Muscle of back (tissue), 11 donors: ENCODE data around the gene ASS1. TPM values are rescaled to one million over a fixed set of nuclear protein-coding genes. Genes with fewer than 3 reads are reported as not detected.
A peak's percentile ranks its signal among the peaks of the same experiment; 100 is the strongest.
"Not testable (repeated sequence)": the region's sequence is repeated elsewhere in the genome, so short reads cannot be mapped to it uniquely, and the experiment has no call there.

ENCODE experiments used
- DNase-seq, 3 donors: peaks; one replicate each; pipeline versions ENCODE4 v3.0.0 to v3.0.0-alpha.2; 2013
- polyA plus RNA-seq, 10 donors: library from polyadenylated mRNA; unstranded; fragments of 120-200 nt; gene quantifications; one replicate each; pipeline ENCODE4 v1.2.1, GENCODE V29; 2013; ENCODE audit not compliant: insufficient read length in 10 of 10

ASS1 gene
- polyA plus RNA-seq, 10 donors: 44.9 to 88.4 (median 58.4) TPM

DNA sequence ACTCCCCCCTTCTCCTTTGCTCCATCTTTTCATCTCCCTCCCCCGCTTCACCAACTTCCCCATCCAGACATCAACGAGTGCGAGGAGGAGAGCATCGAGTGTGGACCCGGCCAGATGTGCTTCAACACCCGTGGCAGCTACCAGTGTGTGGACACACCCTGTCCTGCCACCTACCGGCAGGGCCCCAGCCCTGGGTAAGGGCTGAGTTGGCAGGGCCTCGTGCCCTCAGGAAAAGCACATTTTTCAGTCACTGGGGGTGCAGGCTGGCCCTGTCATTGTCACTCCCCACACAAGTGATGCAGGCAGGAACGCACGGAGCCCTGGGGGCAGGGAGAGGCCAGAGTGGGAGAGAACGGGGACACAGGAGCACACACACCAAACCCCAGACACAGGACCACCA is 12.4 kb upstream of the ASS1 start:
- DNase-seq: no peak

DNA sequence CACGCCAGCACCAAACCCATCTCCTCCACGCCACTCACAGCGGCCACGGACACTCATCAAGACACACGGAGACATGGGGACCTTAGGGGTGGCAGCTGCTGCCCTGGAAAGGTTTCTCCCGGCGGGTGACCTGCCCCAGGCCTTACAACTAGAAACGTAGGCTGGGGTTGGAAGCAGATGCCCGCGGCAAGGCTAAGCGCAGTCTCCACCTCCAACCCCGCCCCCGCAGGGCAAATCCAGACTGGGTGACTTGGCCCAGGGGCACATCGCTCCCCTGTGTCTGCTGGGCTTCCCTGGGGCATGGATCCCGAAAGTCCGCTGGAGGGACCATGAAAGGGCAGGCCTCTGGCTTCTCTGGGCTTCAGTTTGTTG is 12.0 kb upstream of the ASS1 start:
- DNase-seq: no peak

DNA sequence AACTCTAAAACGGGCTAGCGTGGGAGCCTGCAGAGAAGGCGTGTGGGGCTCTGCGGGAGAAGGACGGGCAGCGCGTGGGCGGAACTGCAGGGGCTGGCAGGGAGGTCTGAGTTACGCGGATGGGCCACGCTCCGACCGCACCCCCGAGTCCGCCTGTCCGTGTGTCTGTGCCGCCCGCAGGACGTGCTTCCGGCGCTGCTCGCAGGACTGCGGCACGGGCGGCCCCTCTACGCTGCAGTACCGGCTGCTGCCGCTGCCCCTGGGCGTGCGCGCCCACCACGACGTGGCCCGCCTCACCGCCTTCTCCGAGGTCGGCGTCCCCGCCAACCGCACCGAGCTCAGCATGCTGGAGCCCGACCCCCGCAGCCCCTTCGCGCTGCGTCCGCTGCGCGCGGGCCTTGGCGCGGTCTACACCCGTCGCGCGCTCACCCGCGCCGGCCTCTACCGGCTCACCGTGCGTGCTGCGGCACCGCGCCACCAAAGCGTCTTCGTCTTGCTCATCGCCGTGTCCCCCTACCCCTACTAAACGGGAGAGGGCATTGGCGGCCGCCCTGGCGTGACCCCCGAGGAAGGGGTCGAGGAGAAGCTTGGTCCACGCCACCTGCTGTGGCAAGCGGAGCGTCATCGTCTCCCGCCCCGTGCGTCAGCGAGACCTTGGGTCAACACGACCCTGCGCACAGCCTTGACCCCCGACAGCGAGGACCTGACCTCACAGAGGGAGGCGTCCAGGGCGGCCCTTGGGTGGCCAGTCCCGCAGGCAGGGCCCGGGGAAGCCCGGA is 11.4 kb upstream of the ASS1 start:
- DNase-seq: peak in 2 of 3 donors; percentile 43 to 82

DNA sequence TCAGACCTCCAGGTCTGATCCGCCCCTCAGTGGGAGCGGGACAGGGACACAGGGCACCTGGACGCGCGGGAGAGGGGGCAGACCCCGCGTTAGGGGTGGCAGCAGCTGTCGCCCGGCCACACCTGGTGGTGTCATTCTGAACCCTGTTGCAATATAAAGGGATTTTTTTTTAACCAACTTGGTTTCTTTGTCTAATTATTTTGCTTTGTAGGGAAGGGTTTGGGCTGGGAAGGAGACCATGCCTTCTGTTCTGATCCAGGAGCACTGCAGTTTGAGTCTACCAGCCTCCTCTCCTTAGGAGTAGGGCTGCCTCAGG is 10.9 kb upstream of the ASS1 start:
- DNase-seq: no peak

DNA sequence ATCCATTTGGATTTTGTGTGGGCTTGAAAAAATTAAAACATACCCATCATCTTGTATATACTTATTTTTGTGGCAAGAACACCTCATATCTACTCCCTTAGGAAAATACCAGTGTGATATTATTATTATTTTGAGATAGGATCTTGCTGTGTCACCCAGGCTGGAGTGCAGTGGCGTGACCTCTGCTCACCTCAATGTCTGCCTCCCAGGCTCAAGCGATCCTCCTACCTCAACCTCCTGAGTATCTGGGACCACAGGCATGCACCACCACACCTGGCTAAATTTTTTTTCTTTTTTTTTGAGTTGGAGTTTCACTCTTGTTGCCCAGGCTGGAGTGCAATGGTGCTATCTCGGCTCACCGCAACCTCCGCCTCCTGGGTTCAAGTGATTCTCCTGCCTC is 10.1 kb upstream of the ASS1 start:
- DNase-seq: not testable (repeated sequence)

DNA sequence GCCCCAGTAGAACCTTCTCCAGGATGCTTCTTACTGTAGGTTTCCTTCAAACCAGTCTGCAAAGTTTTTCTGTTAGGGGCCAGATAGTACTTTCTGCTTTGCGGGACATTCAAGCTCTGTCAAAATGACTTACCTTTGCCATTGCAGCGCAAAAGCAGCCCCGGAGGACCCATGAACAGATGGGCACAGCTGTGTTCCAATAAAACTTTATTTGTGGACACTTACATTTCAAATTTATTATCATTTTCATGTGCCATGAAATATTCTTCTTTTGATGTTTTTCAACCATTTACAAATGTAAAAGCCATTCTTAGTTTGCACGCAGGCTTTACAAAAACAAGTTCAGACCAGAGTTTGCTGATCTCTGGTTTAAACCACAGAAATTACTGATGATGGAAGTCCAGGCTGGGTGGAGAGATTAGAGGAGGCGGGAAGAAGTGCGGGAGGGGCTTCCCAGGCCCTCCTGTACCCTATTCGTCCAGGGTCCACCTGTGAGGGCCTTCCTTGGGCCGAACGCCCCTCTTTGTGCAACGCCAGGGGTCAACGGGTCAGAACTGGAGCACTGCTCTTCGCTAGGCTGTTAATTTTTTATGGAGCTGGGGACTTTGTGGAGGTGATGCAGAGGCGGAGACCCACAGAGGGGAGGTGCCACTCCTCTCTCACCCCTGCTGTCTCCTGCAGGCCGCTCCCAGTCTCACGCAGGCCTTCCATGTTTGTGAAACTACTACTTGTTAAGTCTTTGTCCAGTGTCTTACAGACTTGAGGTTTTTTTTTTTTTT is 7.6 kb upstream of the ASS1 start:
- no peak for DNase-seq

DNA sequence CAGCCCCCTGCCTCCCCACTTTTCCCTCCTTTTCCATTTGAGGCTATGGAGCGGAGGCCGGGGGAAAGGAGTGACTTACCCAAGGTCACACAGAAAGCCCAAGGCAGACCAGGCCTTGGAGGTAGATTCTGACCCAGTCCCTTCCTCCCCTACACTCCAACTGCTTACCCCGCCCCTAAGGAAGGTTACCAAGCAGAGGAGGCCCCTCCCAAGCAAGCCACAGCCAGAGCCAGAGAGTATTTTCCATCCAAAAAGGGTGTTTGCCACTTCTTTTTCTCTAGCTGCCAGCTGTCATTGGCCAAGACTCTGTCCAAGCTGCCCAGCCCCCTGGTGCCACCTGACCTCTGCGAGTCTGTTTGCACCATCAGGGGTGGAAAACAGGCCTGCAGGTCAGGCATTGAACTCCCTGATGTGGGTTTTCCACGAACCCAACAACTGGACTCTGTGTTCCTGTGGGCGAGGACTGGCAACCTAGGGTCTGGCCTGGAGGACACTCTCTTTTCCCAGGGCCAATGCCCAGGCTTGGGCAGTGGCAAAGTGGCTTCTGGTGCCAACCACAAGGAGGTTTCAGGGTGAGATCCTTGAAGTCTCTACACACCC is 6.3 kb upstream of the ASS1 start:
- DNase-seq: no peak

DNA sequence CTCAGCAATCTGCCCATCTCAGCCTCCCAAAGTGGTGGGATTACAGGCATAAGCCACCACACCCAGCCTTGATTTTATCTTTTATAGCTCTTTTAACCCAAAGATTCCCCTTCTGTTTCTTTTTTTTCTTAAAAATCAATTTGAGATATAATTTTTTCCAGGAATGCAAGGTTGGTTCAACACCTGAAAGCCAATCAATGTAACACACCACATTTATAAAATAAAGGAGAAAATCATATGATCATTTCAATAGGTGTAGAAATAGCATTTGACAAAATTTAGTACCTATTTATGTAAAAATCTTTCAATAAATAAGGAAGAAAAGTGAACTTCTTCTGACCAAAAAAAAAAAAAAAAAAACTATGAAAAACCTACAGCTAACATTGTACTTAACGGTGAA is 3.7 kb upstream of the ASS1 start:
- no peak for DNase-seq

DNA sequence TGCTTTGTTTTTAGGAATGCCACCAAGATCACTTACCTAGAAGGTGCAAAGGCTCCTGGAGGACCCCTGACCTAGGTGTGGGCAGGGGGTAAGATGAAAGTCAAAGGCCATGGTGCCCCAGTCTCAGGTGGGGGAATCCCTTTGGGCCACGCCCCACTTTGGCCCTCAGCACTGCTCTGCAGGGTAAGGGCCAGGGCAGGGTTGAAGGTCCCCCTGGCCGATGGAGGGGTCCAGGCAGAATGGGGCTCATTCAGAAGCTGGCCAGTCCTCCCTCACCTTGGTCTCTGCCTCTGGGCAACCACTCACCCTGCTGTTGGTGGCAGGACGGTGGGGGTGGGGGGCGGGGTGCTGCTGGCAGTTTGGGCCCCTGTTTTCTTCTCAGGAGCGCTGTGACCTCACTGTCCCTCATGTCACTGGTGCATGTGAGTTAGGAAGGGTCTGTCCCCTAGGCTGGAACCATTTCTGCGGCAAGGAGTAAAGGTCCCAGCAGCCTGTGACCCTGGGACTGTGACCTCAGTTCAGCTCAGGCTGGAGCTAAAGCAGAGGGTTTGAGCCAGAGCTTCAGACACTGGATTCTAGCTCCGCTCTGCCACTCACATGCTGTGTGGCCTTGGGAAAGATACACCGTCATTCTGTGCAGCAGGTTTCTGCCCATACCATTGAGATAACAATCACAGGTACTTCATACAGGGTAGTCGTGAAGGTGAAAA is 1.9 kb upstream of the ASS1 start:
- DNase-seq: no peak

DNA sequence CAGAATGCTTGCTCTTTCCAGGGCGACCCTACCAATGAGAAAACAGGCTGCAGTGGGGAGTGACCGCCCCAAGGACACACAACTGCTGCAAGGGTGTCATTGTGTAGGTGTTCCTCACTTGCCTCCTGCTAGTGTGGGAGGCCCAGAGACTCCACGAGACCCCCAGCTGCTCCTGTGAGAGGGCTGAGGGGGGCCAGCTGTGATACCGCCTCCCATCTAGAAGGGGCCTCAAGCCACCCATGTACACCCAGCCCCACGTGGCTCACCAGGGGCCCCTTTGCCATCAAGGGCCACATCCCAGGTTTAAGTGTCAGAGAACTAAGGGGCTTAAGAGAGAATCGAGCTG is 1.3 kb upstream of the ASS1 start:
- DNase-seq: no peak

DNA sequence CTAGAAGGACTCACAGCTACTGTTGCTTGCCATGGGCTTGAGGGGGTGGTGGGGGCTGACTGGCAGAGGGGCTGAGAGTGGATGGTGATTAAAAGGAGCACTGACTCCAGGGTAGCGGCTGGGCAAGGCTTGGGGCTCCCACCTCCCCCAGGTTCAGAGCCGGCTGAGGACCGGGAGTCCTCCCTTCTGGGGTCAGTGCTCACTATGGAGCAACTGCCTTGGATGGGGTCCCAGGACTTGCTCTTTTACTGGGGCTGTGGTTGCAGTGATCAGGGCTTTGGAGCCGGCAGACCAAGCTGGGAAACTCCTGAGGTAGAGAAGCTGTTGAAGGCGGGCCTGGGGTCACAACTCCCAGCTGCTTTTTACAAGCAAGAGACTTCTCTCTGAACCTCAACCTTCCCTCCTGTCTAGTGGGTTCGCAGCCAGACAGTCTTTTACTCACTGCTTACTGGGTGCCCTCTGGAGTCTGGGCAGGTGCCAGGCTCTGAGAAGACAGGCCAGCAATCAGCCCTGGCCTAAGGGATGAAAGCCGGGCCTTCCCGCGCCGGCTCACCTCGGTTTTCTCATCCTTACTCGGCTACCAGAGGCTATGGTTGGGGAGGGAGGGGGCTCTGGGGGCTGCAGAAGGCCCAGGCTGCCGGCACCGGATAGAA is 795 bp upstream of the ASS1 start:
- peak in 2 of 3 donors; percentile 18 to 52 for DNase-seq

DNA sequence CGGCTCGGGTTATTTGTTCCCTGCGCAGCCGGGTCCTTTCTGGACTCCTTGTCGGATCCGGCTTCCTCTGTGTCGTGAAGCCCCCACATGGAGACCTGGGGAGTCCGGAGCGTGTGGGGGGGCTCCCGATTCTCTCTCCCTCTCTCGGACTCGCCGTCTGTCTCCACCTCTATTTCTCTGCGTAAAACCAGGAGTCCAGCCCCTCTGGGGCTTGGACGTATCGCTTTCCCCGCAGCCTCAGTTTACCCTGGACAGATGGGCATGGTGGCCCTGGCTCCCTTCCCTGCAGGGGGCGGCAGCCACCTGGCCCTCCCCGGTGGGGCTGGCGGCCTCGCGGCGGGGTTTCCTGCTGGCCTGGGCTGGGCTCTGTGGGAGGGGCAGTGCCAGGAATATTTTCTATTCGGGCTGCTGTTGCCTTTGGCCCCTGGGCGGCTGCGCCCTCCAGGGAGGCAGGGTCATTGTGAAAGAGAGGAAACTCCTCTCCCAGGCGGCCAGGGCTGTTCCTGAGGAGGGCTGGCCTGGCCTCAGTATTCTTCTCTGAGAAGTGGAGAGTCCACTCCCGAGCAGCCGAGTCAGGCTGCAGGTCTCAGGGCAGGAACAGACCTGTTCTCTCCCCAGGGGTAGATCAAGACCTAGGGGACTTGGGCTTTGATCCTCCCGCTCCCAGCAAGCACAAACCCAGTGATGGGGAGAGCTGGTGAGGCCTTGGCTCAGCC is 665 bp downstream of the ASS1 start:
- DNase-seq: peak in 2 of 3 donors; percentile 27 to 69

DNA sequence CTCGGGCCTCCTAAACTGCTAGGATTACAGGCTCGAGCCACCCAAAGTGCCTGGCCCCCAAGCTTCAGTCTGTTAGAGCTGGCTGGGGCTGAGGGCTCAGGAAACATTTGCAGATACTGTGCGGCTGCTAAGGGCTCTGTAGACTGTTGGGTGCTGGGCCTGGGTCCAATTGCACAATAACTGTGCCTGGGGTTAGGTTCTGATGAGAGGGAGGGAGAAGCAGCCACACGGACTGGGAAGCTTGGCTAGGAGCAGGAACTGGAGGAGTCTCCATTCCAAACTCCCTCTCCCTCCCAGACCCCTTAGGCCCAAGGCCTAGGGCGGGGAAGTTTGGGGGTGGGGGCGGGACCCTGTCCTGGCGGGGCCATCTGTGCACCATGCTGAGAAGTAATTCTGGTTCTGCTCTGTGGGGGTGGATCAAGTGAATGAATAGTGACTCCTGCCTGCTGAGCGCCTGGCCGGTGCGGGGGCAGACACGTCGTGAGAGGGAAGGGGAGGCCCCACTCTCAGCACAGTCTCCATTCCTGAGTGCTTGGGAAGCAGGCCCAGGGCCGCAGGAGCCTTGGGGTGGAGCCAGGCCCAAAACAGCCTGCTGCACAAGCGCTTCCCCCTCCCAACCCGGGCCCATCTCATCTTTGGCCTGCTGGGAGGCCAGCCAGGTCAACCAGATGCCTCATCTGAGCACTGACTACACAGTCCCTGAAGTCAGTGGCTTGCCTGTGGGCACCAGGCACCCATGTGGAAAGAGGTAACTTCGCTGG is 1.5 kb downstream of the ASS1 start:
- DNase-seq: peak; percentile 73 to 93 (median 89)

DNA sequence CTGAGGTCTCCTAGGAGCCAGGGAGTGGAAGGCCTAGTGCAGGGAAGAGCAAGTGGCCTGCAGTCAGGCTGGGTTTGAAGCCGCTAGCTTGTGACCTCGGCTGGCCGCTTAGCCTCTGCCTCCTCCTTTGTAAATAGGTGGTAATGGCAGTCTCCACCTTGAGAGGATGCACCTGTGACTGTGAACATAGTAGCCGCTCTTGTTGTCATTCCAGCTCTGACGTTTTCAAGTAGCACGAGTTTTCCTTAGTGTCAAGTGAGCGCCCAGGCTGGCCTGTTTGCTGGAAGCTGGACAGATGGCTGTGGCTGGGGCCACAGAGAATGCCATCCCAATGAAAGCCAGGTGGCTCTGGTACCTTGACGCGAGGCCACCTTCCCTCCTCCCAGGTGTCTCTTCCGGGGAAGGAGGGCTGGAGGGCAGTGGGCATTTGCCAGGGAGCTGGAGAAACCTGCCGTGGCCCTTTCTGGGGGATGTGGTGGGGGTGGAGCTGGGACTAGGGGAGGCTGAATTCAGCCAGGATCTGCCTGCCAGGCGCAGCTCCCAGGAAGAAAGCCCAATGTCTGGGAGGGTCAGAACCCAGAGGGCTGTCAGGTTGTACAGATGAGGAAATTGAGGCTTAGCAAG is 2.5 kb downstream of the ASS1 start:
- DNase-seq: peak in 1 of 3 donors; percentile 30

DNA sequence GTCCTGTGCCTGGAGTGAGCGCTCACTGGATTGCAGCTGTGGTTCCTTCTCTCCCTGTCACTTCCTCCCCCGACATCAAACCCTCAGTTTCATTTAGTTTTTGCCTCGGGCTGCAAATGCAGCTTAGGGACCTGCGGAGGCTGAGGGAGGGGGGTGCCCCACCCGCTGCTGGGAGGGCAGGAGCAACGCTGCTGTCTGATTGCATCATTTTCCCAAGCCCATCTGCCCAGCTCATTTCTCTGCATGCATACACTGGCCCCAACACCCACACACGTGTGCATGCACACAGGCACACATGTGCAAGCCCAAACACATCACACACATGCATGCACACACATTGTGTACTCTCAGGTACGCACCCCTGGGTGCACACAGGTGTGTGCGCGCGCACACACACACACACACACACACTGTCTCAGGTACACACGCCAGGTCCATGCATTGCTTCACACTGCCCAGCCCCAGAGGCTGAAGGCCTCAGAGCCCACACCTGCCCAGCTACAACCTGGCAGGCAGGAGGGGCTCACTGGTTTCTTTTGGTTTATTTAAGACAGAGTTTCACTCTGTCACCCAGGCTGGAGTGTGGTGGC is 3.4 kb downstream of the ASS1 start:
- peak in 1 of 3 donors; percentile 34 for DNase-seq

DNA sequence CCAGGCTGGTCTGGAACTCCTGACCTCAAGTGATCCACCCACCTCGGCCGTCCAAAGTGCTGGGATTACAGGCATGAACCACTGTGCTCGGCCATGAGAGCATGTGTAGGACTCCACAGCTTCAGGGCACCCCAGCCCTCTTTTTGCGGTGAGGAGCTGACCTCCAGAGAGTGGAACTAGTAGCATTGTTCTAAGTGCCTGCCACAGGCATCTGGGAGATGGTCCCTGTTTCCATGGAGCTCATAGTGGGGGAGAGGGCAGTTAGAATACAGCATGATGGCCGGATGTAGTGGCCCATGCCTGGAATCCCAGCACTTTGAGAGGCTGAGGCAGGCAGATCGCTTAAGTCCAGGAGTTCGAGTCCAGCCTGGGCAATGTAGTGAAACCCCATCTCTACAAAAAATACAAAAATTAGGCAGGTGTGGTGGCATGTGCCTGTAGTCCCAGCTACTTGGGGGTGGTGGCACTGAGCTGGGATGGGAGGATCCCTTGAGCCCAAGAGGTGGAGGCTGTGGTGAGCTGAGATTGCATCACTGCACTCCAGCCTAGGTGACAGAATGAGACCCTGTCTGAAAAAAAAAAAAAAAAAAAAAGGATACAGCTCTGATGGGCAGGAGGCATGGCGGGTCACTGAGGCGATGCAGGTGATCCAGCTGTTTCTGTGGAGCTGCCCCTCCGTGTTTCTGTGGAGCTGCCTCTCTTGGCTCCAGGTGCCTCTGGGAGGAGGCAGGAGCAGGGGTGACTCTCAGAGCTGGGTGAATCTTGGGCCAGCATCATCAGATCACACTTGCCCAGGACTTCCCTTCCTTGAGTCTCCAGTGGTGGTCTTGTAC is 4.2 kb downstream of the ASS1 start:
- no peak for DNase-seq

DNA sequence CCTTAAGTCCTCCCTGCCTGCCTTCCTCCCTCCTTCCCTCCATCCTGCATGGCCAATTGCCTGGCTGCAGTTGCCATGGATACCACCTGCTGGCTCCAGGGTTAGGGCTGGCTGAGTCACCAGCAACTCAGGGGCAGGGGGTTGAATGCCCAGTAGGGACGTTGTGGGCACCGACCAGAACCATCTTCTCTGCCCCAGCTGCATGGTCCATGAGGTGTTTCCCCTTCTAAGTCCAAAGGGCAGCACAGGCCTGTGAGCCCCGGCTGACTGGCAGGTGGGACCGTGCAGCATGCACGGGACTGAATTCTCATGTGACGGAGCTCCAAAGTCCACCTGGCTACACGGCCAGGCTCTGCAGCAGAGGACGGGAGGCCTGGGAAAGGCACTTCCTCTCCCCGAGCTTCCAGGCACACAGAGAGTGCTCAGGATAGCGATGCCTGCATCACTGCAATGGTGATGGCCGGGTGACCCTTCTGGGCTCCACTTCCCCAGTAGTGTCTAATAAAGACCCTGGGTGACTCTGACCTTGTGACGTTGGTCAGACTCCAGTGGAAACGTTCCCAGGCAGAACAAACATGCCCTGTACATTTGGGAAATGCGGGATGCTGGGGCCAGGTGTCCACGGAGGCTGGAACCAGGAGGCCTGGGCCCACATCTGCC is 5.7 kb downstream of the ASS1 start:
- no peak for DNase-seq

DNA sequence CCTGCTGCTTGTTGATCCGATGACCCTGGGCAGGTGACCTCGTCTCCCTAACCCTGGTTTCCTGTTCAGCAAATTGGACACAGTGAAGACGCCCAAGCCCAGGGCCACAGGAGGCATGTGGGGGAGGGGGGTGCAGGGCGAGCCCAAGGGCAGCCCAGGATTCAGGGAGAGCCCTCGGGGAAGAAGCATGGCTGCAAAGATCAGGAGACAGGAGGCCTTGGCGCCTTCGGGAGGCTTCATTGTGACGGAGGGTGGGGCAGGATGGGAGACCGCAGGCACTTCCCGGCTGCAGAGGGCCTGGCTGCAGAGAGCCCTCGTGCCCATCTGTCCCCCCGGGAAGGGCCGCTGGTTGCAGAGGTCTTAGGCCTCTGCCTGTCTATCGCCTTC is 6.2 kb downstream of the ASS1 start:
- DNase-seq: no peak
